ENCODE results near the gene ZNF750.

- TF ChIP-seq EZH2 (IDR thresholded peaks at IDR 0.05; ENCODE audit: insufficient read depth, low read length) = no peak
- no peak for TF ChIP-seq CTCF (IDR thresholded peaks at IDR 0.05; ENCODE audit: insufficient read depth, low read depth, low read length)
Measured at GRCh38 chr17:82884970-82885353, 45.1 kb upstream of the ZNF750 start.
